HG02678 (cell line): Measurements from ENCODE around the gene FBXO24.
A peak's percentile ranks its signal among the peaks of the same experiment; 100 is the strongest.

Experiments
- ATAC-seq: cut with Tn5 transposase; IDR thresholded peaks from one replicate; pipeline ENCODE4 v1.9.1; 2021; ENCODE audit warnings: mild to moderate bottlenecking, moderate library complexity; ENCODE audit not compliant: unreplicated experiment

Gene FBXO24

DNA sequence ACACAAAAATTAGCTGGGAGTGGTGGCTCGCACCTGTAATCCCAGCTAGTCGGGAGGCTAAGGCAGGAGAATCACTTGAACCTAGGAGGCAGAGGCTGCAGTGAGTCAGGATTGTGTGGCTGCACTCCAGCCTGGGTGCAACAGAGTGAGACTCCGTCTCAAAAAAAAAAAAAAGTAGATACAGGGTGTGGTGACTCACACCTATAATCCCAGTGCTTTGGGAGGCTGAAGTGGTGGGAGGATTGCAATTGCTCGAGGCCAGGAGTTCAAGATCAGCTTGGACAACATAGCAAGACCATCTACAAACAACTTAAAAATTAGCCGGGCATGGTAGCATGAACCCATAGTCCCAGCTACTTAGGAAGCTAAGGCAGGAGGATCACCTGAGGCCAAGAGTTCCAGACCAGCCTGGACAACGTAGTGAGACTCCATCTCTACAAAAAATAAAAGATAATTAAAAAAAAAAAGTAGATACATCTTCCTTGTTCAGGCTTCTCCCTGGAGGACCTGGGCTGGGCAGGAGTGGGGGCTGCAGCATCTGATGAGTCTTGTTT lies 28.3 kb downstream of the FBXO24 start:
- ATAC-seq, result no peak

DNA sequence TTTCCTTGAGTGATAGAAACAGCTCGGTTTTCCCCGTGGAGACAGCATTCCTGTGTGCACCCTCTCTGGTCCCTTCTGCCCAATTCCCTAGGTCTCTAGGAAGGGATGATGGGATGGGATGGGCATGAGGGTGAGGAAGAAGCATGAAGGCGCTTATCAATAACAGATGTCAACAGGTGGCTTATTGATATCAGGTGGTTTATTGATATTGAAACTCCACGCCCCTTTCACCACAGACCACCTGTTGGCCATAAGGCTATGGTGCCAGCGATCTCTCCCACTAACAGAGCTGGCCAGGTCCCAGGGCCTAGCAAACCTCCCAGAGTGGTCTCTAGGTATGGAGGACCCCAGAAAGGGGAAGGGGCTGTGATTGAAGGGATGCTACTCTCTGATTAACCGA lies 34.1 kb downstream of the FBXO24 start:
- ATAC-seq, result no peak

DNA sequence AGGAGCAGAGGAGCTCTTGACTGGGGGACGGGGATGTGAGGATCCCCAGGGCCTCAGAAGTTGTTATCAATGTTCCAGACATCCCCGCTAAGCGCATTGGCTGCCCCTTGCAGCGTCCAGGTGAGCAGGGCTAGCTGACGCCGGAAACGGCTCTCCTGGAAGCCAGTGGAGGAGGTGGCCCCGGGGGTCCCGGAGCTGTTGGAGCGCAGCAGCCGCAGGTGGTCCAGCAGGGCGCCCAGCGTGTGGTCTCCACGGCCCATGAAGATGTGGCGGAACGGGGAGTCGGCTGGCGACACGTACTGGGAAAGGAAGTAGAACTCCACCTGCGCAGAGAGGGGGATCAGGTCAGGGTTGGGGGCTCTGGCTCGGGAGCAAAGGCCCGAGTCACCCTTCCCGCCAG lies 34.7 kb downstream of the FBXO24 start:
- ATAC-seq, result no peak

DNA sequence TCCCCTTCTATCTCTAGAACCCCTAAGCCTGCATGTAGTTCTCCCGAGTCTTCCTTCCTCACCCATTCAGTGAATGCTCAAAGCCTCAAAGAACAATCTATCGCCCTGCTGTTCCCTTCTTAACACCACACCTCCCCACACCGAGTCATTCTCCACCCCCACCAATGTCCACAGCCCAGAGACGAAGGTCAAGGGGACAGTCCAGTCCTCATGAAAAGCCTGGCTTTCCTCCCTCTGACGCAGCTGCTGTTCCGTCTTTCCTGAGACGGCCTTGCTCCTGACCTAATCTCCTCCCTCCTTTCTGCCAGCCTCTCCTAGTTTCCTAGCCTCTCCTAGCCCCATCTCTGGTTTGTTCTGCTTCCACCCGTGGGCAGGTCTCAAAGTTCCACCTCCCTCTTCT lies 35.4 kb downstream of the FBXO24 start:
- ATAC-seq, result no peak

DNA sequence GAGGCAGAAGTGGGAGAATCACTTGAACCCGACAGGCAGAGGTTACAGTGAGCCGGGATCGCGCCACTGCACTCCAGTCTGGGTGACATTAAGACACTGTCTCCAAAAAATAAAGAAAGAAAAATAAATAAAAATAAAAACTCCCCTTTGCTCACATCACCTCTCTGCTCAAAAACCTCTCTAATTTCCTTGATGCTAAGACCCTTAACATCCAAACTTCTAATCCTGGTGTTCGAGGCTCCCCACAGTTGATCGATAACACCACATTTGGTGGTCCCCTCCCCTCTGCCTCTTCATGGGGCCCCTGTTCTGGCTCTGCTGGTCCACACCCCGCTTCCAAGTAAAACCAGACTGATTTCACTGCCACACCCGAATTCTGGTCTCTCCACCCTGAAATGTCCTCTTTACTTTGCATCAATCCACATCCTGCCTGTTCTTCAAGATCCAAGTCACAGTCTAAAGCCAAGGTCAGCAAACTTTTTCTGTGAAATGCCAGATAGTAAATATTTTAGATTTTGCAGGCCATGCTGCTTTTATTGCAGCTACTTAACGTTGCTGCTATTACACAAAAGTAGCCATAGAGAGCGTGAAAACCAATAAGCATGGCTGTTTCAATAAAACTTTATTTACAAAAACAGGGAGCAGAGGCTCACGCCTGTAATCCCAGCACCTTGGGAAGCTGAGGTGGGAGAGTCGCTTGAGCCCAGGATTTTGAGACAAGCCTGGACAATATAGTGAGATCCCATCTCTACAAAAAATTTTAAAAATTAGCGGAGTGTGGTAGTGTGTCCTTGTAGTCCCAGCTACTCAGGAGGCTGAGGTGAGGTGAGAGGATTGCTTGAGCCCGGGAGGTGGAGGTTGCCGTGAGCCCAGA lies 38.1 kb downstream of the FBXO24 start:
- no peak for ATAC-seq

DNA sequence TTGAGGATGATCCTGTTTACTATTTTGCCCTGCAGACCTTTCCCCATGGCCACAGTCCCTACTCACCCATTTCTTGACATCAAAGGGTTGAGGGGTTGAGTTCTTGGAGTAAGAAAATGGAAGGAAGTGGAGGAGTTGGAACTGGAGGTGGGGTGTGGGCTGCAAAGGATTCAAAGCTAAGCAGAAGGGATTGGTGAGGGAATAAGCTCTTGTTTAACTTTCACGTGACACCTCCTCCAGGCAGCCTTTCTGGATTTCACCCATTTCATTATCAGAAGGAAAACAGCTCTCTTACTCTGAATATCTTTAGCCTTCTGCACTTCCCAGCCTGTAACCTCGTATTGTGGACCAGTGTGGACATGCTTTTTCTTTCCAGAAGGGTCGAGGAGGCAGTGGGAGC lies 39.9 kb downstream of the FBXO24 start:
- no peak for ATAC-seq

DNA sequence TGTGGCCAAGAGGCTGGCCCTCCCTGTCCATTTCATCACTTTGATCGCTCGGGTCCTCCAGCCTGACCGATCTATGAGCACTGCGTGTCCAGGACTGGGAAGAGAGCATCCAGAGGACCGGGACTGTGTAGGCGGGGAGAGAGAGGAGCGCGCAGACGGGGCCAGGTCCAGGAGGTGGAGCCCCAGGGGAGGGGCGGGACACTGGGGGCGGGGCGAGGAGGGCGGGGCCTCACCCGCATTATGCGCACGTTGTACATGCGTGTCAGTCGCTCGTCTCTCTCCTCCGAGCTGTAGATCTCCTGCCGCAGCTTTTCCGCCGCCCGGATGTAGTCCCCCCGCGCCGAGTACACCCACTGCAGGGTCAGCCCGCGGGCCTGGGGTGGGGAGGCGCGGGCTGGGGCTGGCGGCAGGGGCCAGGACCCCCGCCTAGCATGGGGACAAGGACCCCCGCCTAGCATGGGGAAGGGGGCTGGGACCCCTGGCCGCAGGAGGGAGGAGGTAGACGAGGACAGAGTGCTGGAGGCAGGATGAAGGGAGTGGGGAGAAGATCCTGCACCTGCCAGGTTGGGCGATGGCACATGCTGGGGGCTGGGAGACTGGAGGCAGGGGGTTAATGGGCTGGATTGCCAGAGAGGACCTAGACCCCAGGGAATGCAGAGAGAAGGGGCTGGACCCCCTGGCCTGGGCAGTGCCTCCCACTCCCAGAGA lies 40.6 kb downstream of the FBXO24 start:
- ATAC-seq, result peak; percentile 93

DNA sequence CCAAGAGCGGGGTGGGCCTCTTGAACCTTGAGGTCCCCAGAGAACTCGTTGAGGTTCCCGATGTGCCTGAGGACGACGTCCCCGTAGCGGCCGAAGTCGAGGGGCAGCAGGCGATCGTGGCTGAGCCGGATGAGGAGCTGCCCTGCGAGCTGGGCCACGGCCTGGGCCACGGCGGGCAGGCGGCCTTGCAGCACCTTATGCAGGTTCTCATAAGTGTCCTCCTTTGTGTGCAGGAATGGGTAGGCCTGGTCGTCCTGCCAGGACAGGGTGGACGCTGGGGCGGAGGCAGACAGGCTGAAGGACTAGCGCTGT lies 41.1 kb downstream of the FBXO24 start:
- no peak for ATAC-seq

DNA sequence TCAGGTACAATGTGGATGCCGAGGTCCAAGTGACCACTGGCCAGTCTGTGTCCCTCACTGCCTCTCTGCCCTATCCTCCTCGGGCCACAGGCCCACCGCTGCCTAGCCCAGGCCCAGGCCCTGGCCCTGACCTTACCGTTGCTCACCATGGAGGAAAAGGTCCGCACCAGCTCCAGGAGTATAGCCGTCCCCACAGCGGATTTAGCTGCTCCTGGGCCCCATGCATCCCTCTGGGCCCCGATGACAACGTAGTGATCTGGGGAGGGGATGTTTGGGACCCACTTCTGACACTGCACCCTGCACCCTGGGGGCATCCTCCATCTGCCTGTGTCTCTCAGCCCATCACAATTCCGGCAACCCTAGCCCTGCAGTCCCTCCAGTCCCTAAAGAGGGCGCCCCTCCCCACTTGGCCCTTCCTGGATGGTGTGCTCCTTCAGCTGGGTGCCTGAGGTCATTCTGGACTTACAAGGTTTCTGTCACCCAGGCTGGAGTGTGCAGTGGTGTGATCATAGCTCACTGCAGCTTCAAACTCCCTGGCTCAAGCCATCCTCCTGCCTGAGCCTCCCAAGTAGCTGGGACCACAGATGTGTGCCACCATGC lies 43.1 kb downstream of the FBXO24 start:
- ATAC-seq, result no peak

DNA sequence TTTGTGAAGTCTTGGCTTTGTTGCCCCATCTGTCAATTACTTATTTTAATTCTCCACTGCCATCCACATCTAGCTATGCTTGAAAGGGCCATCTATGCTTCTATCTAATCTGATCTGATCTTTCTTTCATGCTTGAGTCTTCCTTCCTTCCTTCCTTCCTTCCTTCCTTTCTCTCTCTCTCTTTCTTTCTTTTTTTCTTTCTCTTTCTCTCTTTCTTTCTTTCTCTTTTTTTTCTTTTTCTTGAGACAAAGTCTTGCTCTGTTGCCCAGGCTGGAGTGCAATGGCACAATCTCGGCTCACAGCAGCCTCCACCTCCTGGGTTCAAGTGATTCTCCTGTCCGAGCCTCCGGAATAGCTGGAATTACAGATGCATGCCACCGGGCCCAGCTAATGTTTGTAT lies 43.9 kb downstream of the FBXO24 start:
- ATAC-seq, result no peak

DNA sequence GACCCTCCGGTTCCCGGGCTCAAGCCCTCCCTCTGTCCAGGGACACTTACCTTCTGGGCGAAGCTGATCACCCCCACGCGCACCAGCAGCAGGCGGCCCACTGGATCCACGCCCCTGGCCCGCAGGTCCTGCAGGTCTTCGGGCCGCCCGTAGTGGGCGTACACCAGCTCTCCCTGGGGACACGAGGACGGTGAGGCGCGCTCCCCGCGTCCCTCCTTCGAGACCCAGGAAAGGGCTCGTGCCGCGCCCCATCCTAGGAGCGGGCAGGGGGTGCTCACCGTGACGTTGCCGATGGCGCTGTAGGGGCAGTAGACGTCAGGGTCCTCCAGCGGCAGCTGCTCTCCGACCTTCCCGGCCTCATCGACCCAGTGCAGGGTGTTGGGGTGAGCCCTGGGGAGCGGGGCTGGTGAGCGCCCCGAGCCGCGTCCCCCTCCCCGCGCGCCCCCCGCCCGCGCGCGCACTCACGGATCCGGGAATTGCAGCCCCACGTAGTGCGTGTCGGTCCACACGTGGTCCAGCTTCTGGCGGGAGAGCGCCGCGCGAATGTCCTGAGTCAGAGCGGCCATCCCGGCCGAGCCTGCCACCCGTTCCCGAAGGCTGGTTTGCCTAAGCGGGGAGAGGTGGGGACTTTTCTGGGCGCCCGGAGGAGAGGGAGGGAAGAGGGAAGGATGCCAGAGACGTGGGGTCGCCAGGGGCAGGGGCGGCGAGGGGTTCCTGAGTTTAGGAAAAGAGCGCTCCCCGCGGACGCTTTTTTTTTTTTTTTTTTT lies 47.0 kb downstream of the FBXO24 start:
- ATAC-seq, result peak; percentile 57

DNA sequence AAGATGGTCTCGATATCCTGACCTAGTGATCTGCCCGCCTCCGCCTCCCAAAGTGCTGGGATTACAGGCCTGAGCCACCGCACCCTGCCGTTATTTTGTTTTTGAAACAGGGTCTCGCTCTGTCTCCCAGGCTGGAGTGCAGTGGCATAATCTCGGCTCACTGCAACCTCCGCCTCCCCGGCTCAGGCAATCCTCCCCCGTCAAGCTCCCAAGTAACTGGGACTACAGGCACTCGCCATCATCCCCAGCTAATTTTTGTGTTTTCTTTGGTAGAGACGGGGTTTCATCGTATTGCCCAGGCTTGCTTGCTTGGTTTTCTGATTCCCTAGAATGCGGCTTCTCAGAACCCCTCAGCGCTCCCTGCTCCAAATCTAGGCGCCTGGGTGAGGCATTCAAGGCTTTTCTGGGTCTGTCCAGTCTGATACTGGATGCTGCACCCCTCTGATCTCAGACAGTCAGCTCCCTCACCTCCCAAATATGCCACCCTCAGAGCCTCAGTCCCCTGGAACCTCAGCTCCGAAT lies 53.9 kb downstream of the FBXO24 start:
- no peak for ATAC-seq

DNA sequence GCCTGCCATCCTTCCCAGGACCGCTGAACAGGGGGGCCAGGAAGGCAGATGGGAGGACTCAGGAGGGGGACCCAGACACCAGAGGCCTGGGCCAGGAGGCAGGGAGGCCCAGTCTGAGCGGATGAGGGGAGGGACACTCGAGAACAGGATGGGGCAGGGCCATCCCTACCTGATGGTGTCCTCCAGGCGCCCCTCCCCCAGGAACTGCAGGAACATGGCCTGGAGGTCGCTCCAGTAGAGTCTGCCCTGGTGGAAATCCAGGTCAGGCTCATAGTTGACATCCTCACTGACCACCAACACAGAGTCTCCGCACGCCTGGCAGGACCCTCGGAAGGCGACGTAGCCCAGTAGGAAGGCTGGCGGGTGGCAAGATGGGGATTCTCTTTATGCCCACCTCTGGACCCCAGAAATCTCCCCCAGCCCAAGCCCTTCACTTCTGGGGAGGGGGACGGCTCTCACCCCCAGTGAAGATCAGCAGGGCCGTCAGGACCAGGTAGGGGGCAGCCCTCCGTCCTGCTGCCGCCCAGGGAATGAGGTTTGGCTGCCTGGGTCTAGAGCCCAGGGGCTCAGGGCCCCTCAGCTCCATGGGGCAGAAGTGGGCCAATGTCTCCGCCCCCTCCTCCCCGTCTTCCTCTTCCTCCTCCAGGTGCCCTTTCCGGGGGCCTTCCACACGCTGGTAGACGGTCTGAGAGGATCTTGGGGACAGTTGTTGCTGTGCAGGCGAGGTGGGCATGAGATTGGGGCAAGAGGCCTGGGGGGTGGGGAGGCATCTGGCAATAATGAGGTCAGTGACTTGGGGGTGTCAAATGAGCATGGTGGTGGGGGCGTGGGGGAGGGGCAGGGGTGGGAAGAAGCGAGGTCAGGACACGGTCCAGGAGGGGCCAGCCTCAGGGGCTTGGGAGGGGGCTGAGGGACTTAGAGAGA lies 54.7 kb downstream of the FBXO24 start:
- ATAC-seq, result no peak

DNA sequence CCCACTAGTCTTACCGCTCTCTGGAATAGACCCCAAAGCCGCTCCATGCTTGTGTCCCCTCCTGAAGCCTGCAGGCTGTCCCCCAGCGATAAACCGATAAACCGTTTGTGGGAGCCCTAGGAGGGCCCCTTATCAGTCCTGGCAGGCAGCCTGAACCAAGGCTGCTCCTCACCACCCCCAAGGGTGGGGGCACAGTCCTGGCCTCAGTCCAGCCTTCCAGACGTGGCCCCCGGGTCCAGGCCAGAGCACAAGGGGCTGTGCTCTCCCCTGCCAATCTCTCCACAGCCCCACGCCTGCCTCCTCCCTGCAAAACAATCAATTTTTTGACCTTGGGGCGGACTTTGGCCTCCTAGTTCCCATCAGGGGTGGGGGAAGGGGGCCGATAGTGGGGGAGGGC lies 55.3 kb downstream of the FBXO24 start, which contains the start of gene TFR2:
Gene TFR2 (minus strand): TSS at position 90 of the 397 bp plus-strand sequence. CDS start 43 bp downstream, at position 47.
- ATAC-seq, result no peak

DNA sequence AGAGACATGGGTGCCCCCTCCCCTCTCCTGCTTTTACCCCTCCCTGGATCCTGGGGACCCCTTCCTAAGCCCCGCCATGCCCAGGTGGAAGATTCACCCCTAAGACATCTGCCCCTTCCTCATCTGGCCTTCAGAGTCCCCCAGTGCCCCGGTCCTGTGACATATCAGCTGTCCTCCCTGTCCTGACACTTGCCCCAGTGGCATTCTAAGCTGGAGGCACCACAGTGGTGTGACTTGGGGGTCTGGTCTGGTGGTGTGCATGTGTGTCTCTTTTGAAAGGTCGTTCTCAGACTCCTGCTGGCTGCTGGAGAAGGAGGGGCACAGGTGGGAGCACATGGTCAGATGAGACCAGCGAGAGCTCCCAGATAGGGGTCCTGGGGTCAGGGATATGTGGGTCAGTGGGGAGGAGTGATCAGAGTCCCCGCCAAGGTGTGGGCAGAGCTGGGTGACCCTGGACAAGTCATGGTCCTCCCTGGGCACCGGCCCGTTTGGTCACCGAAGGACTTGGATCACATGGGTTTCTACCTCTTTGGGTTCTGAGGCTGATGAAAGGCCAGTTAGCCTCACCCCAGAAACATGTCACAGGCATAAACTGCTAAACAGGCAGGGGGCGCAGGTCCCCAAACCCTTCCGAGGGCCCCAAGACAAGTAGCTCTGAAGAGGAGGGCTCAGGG lies 55.9 kb downstream of the FBXO24 start:
- ATAC-seq, result no peak

DNA sequence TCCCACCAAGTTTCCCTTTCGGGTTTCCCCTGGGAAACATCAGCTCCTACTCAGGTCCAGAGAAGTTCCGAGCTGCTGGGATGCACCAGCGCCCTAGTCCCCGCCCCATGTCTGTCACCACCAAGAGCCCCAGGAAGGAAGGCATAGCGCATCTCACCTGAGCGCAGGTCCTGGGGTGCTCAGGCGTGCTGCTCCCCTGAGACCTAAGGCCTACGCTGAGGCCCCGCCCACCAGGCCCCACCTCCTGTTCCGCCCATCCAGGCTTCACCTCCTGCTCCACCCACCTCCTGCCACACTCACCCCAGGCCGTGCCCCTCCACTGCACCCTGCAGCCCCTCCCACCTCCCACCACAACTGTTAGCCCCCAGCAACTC lies 56.4 kb downstream of the FBXO24 start:
- no peak for ATAC-seq

DNA sequence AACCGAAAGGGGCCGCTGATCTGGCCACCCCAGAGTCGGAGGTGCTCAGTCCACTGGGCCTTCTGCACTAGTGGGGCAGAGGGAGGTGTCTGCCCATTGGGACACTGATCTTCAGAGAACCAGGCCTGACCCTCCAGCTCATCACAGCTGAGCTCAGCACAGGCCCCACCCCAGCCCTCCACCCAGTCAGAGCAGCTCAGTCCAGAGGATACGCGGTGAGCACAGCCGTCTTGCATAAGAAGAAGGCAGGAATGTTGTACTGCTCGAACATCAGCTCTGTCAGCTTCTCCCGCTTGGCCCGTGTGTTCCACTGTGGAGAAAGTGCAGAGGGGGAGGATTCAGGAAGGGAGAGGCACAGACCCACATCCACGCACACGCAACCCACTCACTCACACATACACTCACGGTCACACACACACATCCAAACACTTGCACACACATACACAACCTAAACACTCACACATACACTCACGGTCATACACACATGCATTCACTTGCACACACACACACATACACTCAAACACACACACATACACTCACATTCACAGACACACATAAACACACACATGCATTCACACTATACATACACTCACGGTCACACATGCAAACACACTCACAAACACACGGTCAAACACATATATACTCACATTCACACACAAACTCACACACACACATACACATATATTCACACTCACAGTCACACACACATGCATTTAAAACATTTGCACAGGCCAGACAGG lies 63.9 kb downstream of the FBXO24 start:
- ATAC-seq, result no peak
